ENCODE data around the gene KLF16. TPM values are rescaled to one million over a fixed set of nuclear protein-coding genes. Genes with fewer than 3 reads are reported as not detected.

KLF16 gene
- total and polyA plus RNA-seq, 2 experiments from 2014 or later = 8.9 to 20.2 TPM

DNA sequence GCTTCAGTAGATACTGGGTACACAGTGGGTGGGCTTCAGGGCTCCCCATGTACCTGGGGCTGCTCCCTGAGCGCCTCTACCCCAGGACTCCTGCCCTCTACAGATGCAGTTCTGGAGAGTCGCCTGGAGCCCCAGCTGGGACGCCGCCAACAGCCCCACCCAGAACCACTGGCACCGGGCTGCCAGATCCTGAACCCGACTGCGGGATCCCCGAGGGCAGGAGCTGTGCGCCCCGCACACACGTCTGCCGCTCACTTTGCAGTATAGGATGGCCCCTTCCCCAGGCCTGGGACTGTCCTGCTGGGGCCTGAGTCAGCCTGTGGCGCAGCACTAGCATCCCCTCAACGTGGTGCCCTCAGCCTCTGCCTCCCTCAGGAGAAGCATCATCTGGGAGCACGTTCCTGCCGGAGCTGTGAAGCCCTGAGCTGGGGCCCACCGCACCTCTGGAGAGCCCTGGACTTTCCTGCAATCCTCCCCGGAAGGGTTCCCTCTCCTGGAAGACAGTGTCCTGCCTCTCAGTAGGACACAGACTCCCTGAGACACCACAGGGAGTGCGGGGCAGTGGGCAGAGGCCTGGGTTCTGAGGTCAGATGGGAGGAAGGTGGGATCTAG is 18.8 kb downstream of the KLF16 start (continued):
- no peak for TF ChIP-seq ZNF462 (CRISPR knock-in tag; IDR thresholded peaks at IDR 0.05)
- no peak for TF ChIP-seq STAT1 (IDR thresholded peaks at IDR 0.05; ENCODE audit: unreplicated experiment)

DNA sequence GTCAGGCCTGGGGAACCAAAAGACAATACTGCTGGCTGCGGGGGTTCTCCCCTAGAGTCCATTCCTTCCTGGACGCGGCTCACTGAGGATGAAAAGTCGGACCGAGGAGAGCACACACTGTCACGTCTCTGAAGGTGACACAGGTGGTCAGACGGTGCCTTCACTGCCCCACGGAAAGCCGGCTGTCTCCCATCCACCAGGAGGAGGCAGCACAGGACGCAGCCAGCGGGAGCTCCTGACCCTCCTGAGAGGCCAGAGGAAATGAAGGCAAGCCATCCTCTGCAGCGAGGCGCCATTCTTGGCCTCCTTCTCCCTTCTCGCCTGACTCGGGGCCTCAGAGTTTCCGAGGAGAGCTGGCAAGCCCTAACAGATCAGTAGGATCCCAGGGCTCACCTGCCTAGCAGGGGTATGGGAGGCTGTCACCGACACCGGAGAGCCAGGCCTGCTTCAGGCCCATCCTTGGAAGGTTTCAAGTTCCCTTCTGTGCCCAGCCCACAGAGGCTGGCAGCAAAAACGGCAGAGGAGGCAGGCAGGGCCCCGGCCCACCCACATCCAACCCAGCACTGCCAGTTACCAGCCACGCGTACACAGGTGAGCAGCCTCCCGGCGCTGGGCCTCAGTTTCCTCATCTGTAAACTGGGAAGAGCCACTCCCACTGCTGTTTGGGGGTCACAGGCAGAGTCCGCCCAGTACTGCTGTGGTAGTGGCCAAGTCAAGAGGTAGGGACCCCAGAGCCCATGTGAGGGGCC is 19.6 kb downstream of the KLF16 start:
- Histone ChIP-seq H4K20me1 (replicated peaks; ENCODE audit: insufficient read depth) (peaks cover 29% of the 10 kb centered on the region), H3K4me2 (no peak overlapping the region), H3K27ac (ENCODE audit: low read depth) (no peak overlapping the region), H3K4me1 (ENCODE audit: insufficient read depth) (peaks cover 3% of the 10 kb centered on the region; the same call in 1 of the 2 replicates), H3K4me3 (no peak overlapping the region), H3K27me3 (ENCODE audit: insufficient read depth) (no peaks in the 10 kb centered on the region), H2AFZ (no peak overlapping the region), H3K79me2 (replicated peaks; ENCODE audit: insufficient read depth) (peaks cover 88% of the 10 kb centered on the region), H3K36me3 (ENCODE audit: insufficient read depth) (no peaks in the 10 kb centered on the region), H3F3A (replicated peaks; ENCODE audit: low read depth) (peaks cover 7% of the 10 kb centered on the region; the same call in 1 of the 2 replicates), H3K9me2 (ENCODE audit: insufficient read depth) (no peaks in the 10 kb centered on the region)
- TF ChIP-seq EZH2phosphoT487 (IDR thresholded peaks at IDR 0.05; ENCODE audit: unreplicated experiment) = no peak
- no peak for TF ChIP-seq ZNF114 (CRISPR knock-in tag; IDR thresholded peaks at IDR 0.05)
- TF ChIP-seq CTCF (conservative IDR thresholded peaks at IDR 0.05; ENCODE audit: low read depth in 2 of 2) = peak; percentile 47 to 60
- no peak for TF ChIP-seq ETS1 (IDR thresholded peaks at IDR 0.05)
- no peak for TF ChIP-seq ZNF331 (CRISPR knock-in tag; IDR thresholded peaks at IDR 0.05; ENCODE audit: low read depth)
- no peak for TF ChIP-seq STAT1 (IDR thresholded peaks at IDR 0.05; ENCODE audit: unreplicated experiment)
- peak; percentile 73 for DNase-seq (ENCODE audit: low spot score)
- Mint-ChIP-seq H3K27me3 (ENCODE audit: insufficient read depth, low read depth, poor library complexity) (peaks cover 16% of the 10 kb centered on the region), H3K9me3 (0 out of 3 replicates have a peak, but pooled peaks cover 1% of the 10 kb centered on the region), H3K4me1 (peaks cover 25% of the 10 kb centered on the region), H3K4me3 (no peak overlapping the region), H3K36me3 (ENCODE audit: low read depth) (no peaks in the 10 kb centered on the region; the same call in 2 of the 3 replicates), H3K27ac (0 out of 2 replicates have a peak overlapping the region, but pooled peaks have one; percentile 27)
- ATAC-seq = peak; percentile 30

All from GM23338 (cell line).